Fibroblast of the aortic adventitia (primary cell): Measurements from ENCODE around the gene PRRX2. TPM values are rescaled to one million over a fixed set of nuclear protein-coding genes. Genes with fewer than 3 reads are reported as not detected.

Experiments used
- DNase-seq: peaks from one replicate; pipeline ENCODE4 v3.0.0-alpha.2; 2010; ENCODE audit warnings: low read depth
- H3K4me3 ChIP-seq: 2 replicates; pipeline ENCODE4 v1.5.1; 2011; ENCODE audit warnings: low read depth, mild to moderate bottlenecking, control low read depth, low read length, moderate library complexity
- total RNA-seq: library from RNA; depleted of rRNA; stranded (reverse); fragments of >200 nt; gene quantifications from 2 replicates; pipeline ENCODE4 v1.2.3, GENCODE V29; 2012; ENCODE audit warnings: low replicate concordance
- TF ChIP-seq, protein P1 (sequence below): IDR thresholded peaks from 2 replicates; pipeline ENCODE4 v1.5.1; 2011; ENCODE audit warnings: mild to moderate bottlenecking, low read length, control low read depth, inconsistent platforms; ENCODE audit not compliant: insufficient read depth

PRRX2 gene
- total RNA-seq, 1 donor: 36.1 TPM

DNA sequence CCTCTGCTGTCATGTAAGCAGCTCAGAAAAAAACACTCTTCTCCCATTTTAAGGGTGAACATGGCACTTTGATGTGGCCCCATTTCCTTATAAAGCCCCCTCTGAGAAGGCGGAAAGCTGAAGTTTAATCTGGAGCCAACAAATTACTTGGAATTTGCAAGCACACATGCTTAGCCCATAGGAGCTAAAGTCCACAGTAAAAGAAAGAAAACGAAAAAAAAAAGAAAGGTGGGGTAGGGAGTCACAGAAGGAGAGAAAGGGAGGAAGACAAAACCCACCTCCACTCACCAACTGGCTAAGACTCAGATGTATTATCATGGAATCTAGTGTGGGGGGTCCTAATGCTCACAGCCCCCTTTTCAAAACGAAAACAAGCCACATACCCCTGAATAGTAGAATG is 30.4 kb downstream of the PRRX2 start:
- no peak for DNase-seq
- no peak overlapping the region for H3K4me3 ChIP-seq
- TF ChIP-seq, protein P1, sequence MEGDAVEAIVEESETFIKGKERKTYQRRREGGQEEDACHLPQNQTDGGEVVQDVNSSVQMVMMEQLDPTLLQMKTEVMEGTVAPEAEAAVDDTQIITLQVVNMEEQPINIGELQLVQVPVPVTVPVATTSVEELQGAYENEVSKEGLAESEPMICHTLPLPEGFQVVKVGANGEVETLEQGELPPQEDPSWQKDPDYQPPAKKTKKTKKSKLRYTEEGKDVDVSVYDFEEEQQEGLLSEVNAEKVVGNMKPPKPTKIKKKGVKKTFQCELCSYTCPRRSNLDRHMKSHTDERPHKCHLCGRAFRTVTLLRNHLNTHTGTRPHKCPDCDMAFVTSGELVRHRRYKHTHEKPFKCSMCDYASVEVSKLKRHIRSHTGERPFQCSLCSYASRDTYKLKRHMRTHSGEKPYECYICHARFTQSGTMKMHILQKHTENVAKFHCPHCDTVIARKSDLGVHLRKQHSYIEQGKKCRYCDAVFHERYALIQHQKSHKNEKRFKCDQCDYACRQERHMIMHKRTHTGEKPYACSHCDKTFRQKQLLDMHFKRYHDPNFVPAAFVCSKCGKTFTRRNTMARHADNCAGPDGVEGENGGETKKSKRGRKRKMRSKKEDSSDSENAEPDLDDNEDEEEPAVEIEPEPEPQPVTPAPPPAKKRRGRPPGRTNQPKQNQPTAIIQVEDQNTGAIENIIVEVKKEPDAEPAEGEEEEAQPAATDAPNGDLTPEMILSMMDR: no peak

- peak overlapping the region; percentile 58 for H3K4me3 ChIP-seq
- TF ChIP-seq, protein P1: no peak
- peak; percentile 75 for DNase-seq
Observed at GRCh38 chr9:129696944-129697655, 31.7 kb downstream of the PRRX2 start.

GRCh38 chr9:129697656-129698253 is 32.3 kb downstream of the PRRX2 start:
- TF ChIP-seq, protein P1: no peak
- peak overlapping the region; percentile 58 for H3K4me3 ChIP-seq
- peak; percentile 92 for DNase-seq

DNA sequence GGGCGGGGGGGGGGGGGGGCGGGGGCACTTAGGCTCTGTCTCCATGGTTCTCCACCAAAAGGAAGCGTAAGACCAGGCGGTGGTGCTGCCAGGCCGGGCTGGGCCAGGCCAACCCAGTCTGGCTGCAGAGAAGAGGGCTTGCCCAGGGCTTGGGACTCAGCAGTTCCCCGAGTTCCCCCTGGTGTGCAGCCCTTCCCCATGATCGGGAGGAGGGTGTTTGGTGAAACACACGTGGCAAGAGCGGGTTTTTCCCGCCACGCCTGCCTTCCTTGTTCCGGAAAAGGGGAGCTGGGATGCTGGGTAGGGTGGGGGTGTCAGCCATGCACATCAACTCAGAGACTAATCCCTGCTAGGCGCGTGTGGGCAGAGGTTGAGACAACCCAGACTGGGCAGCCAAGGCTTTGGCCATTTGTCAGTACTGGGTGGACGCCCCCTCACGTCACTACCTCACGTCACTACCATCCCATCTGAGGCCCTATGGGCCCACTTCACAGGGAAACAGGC is 32.9 kb downstream of the PRRX2 start:
- peak; percentile 96 for DNase-seq
- H3K4me3 ChIP-seq: peak overlapping the region; percentile 58
- TF ChIP-seq, protein P1: no peak

GRCh38 chr9:129701054-129701453 is 35.6 kb downstream of the PRRX2 start:
- DNase-seq: no peak
- TF ChIP-seq, protein P1: no peak
- no peak overlapping the region for H3K4me3 ChIP-seq

- TF ChIP-seq, protein P1: no peak
- H3K4me3 ChIP-seq: no peak overlapping the region
- no peak for DNase-seq
Observed at GRCh38 chr9:129701549-129701948, 36.1 kb downstream of the PRRX2 start.
